ENCODE data around the gene PJA2.
A peak's percentile ranks its signal among the peaks of the same experiment; 100 is the strongest.

GRCh38 chr5:109409844-109410388 is at the start of gene PJA2:
- TF ChIP-seq POLR2A (IDR thresholded peaks at IDR 0.05) (peak; percentile 79 to 80), CTCF (IDR thresholded peaks at IDR 0.05 in 4 of 5, conservative IDR thresholded peaks at IDR 0.05 in 1 of 5) (peak; percentile 23 to 59 (median 58))
